H7 (cell line): ENCODE results near the gene NFATC4. TPM values are rescaled to one million over a fixed set of nuclear protein-coding genes. Genes with fewer than 3 reads are reported as not detected.
"Not testable (repeated sequence)": the region's sequence is repeated elsewhere in the genome, so short reads cannot be mapped to it uniquely, and the experiment has no call there.

Experiments used
- DNase-seq: peaks from one replicate; pipeline ENCODE4 v3.0.0; 2012
- H3K27me3 ChIP-seq: 2 replicates; pipeline ENCODE4 v1.6.0; 2011; ENCODE audit warnings: mild to moderate bottlenecking, low read length; ENCODE audit not compliant: control insufficient read depth, insufficient read depth
- H3K36me3 ChIP-seq: replicated peaks from 2 replicates; pipeline ENCODE4 v1.5.1; 2011; ENCODE audit warnings: low read length; ENCODE audit not compliant: control insufficient read depth, insufficient read depth
- H3K4me3 ChIP-seq: 2 replicates; pipeline ENCODE4 v1.5.1; 2011; ENCODE audit warnings: low read depth, mild to moderate bottlenecking, control low read depth, low read length, moderate library complexity; ENCODE audit not compliant: insufficient read depth
- total RNA-seq: library from RNA; depleted of rRNA; stranded (reverse); fragments of >200 nt; shearing (Covaris generic); gene quantifications from 2 replicates; pipeline ENCODE4 v1.2.3, GENCODE V29; 2014

Gene NFATC4
- total RNA-seq, 1 experiment from 2014 or later = 12.2 TPM

GRCh38 chr14:24379907-24380730 is 12.1 kb downstream of the NFATC4 start:
- peak; percentile 20 for DNase-seq
- no peaks in the 10 kb centered on the region for H3K27me3 ChIP-seq
- H3K36me3 ChIP-seq = peaks cover 1% of the 10 kb centered on the region; the same call in 1 of the 2 replicates
- H3K4me3 ChIP-seq = no peak overlapping the region

GRCh38 chr14:24381363-24382063 is 13.5 kb downstream of the NFATC4 start:
- Histone ChIP-seq H3K4me3 (no peak overlapping the region), H3K27me3 (no peaks in the 10 kb centered on the region), H3K36me3 (peaks cover 1% of the 10 kb centered on the region; the same call in 1 of the 2 replicates)
- no peak for DNase-seq

GRCh38 chr14:24382064-24382371 is 14.0 kb downstream of the NFATC4 start:
- no peak for DNase-seq
- peaks cover 1% of the 10 kb centered on the region; the same call in 1 of the 2 replicates for H3K36me3 ChIP-seq
- H3K27me3 ChIP-seq = no peaks in the 10 kb centered on the region
- H3K4me3 ChIP-seq = no peak overlapping the region

GRCh38 chr14:24384169-24384568 is 16.2 kb downstream of the NFATC4 start:
- H3K27me3 ChIP-seq = no peaks in the 10 kb centered on the region
- no peaks in the 10 kb centered on the region for H3K36me3 ChIP-seq
- no peak for DNase-seq
- no peak overlapping the region for H3K4me3 ChIP-seq

GRCh38 chr14:24385524-24385923 is 17.5 kb downstream of the NFATC4 start:
- no peak overlapping the region for H3K4me3 ChIP-seq
- no peaks in the 10 kb centered on the region for H3K36me3 ChIP-seq
- no peak for DNase-seq
- H3K27me3 ChIP-seq = no peaks in the 10 kb centered on the region; the same call in 1 of the 2 replicates

GRCh38 chr14:24387009-24387345 is 19.0 kb downstream of the NFATC4 start:
- peaks cover 1% of the 10 kb centered on the region; the same call in 1 of the 2 replicates for H3K27me3 ChIP-seq
- H3K4me3 ChIP-seq = no peak overlapping the region
- DNase-seq = no peak
- no peaks in the 10 kb centered on the region for H3K36me3 ChIP-seq

GRCh38 chr14:24387579-24387978 is 19.6 kb downstream of the NFATC4 start:
- not testable (repeated sequence) for H3K27me3 ChIP-seq, H3K36me3 ChIP-seq, DNase-seq, H3K4me3 ChIP-seq

GRCh38 chr14:24388474-24389179 is 20.6 kb downstream of the NFATC4 start:
- DNase-seq = no peak
- H3K27me3 ChIP-seq = peaks cover 1% of the 10 kb centered on the region; the same call in 1 of the 2 replicates
- no peaks in the 10 kb centered on the region for H3K36me3 ChIP-seq
- no peak overlapping the region for H3K4me3 ChIP-seq

- Histone ChIP-seq H3K36me3 (no peaks in the 10 kb centered on the region), H3K4me3 (no peak overlapping the region), H3K27me3 (peaks cover 1% of the 10 kb centered on the region; the same call in 1 of the 2 replicates)
- DNase-seq = no peak
These were observed 21.4 kb downstream of the NFATC4 start for GRCh38 chr14:24389226-24389848.

- Histone ChIP-seq H3K36me3 (no peaks in the 10 kb centered on the region), H3K27me3 (peaks cover 1% of the 10 kb centered on the region; the same call in 1 of the 2 replicates), H3K4me3 (no peak overlapping the region)
- DNase-seq = no peak
These were observed 22.9 kb downstream of the NFATC4 start for GRCh38 chr14:24390701-24391468.

GRCh38 chr14:24392325-24393091 is 24.5 kb downstream of the NFATC4 start:
- peak; percentile 64 for DNase-seq
- no peaks in the 10 kb centered on the region for H3K36me3 ChIP-seq
- no peak overlapping the region for H3K4me3 ChIP-seq
- peaks cover 1% of the 10 kb centered on the region; the same call in 1 of the 2 replicates for H3K27me3 ChIP-seq

GRCh38 chr14:24394275-24394674 is 26.3 kb downstream of the NFATC4 start:
- H3K4me3 ChIP-seq = no peak overlapping the region
- no peak for DNase-seq
- no peaks in the 10 kb centered on the region for H3K36me3 ChIP-seq
- peaks cover 1% of the 10 kb centered on the region; the same call in 1 of the 2 replicates for H3K27me3 ChIP-seq
